ENCODE measurements around the gene TRIM17. TPM values are rescaled to one million over a fixed set of nuclear protein-coding genes. Genes with fewer than 3 reads are reported as not detected.

The TRIM17 gene
- polyA plus RNA-seq, 3 donors, result not detected

DNA sequence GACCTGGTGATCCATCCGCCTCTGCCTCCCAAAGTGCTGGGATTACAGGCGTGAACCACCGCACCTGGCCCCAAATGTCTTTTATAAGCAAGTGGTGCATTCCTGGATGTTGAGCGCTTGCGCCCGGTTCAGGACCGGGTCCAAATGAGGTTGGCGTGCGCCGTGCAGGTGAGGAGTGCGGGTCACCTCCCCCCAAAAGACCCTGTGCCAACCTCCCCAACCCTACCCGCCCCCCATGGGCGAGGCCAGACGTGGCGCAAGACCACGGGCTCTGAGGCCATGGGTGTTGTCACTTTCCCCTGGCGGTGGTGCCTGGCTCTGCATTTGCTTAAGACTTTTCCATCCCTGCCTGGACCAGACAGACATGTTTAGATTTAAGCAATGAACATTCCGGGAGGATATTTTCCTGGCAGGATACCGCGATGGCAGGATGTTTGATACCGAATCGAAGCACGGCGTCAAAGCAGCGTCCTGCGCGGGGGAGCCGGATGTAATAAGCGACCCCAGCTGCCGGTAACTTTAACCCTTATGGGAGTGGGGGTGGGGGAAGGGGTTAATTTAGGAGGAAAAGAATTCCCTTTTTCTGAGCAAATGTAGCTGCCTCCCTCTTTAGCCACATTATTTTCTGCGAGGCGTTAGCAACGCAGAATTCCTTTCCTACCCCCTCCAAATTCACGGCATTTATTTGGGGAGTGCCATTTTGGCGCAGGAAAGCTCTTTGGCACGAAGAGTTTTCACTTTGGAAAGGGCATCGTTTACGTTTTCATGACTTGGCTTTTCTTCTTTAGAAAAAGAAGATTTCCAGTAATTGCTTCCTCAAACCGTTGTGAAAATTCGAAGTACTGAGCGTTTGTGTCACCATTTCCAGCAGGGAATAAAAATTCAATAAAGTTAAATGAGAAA is 42.7 kb upstream of the TRIM17 start:
- Histone ChIP-seq H3K4me1 (ENCODE audit: control insufficient read depth in 1 of 2, insufficient read depth in 2 of 2, low read length in 2 of 2) (peaks cover 40 to 47% of the 10 kb centered on the region in 2 donors), H3K36me3 (replicated peaks in 1 of 2; ENCODE audit: control insufficient read depth in 1 of 2, insufficient read depth in 2 of 2, low read length in 2 of 2) (no peaks in the 10 kb centered on the region), H3K27ac (ENCODE audit: low read depth in 1 of 2, low read length in 2 of 2) (peak overlapping the region in 1 of 2 donors; percentile 56), H3K9ac (ENCODE audit: insufficient read depth, low read length, poor library complexity, severe bottlenecking) (peak overlapping the region; percentile 47), H3K9me3 (replicated peaks in 1 of 2; ENCODE audit: control insufficient read depth in 1 of 2, insufficient read depth in 1 of 2, low read length in 2 of 2) (peaks cover 3 to 13% of the 10 kb centered on the region in 2 donors), H3K27me3 (ENCODE audit: control insufficient read depth in 2 of 2, insufficient read depth in 2 of 2, low read length in 2 of 2) (peaks cover 31 to 62% of the 10 kb centered on the region in 2 donors), H3K79me2 (ENCODE audit: insufficient read depth, low read length) (peaks cover 4% of the 10 kb centered on the region), H4K20me1 (ENCODE audit: insufficient read depth, low read length) (no peaks in the 10 kb centered on the region), H2AFZ (ENCODE audit: insufficient read depth, low read depth, low read length, poor library complexity, severe bottlenecking) (peak overlapping the region; percentile 60), H3K4me3 (replicated peaks in 1 of 3; ENCODE audit: low read depth in 2 of 3, low read length in 3 of 3) (peak overlapping the region; percentile 34 to 78 (median 42)), H3K4me2 (replicated peaks; ENCODE audit: extremely low read depth, low read length, poor library complexity, severe bottlenecking) (peak overlapping the region; percentile 81)
- H3K36me3 Mint-ChIP-seq, result peaks cover 4 to 7% of the 10 kb centered on the region in 2 donors
- peaks cover 0 to 23% (median 12%) of the 10 kb centered on the region in 7 donors for H3K9me3 Mint-ChIP-seq
- peak overlapping the region; percentile 88 to 95 for H3K4me3 Mint-ChIP-seq
- 1% methylated on average over 21 of the region's 41 CpGs for WGBS (ENCODE audit: insufficient coverage)
- peaks cover 38% of the 10 kb centered on the region for H3K4me1 Mint-ChIP-seq
- DNase-seq, result peak; percentile 36 to 55 (median 46)
- TF ChIP-seq, protein P1, sequence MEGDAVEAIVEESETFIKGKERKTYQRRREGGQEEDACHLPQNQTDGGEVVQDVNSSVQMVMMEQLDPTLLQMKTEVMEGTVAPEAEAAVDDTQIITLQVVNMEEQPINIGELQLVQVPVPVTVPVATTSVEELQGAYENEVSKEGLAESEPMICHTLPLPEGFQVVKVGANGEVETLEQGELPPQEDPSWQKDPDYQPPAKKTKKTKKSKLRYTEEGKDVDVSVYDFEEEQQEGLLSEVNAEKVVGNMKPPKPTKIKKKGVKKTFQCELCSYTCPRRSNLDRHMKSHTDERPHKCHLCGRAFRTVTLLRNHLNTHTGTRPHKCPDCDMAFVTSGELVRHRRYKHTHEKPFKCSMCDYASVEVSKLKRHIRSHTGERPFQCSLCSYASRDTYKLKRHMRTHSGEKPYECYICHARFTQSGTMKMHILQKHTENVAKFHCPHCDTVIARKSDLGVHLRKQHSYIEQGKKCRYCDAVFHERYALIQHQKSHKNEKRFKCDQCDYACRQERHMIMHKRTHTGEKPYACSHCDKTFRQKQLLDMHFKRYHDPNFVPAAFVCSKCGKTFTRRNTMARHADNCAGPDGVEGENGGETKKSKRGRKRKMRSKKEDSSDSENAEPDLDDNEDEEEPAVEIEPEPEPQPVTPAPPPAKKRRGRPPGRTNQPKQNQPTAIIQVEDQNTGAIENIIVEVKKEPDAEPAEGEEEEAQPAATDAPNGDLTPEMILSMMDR (IDR thresholded peaks at IDR 0.05), result peak; percentile 83
- H3K27me3 Mint-ChIP-seq (ENCODE audit: low read depth in 3 of 3), result peaks cover 52 to 80% (median 75%) of the 10 kb centered on the region in 3 donors
- peak overlapping the region in 5 of 7 donors; percentile 22 to 93 (median 68) for H3K27ac Mint-ChIP-seq
- intact Hi-C loops (cut with micrococcal nuclease), result loop anchor here in 1 of 2 donors (5.0 kb wide), 1 partner anchor 347 kb away; no protein-coding TSS in a partner anchor

DNA sequence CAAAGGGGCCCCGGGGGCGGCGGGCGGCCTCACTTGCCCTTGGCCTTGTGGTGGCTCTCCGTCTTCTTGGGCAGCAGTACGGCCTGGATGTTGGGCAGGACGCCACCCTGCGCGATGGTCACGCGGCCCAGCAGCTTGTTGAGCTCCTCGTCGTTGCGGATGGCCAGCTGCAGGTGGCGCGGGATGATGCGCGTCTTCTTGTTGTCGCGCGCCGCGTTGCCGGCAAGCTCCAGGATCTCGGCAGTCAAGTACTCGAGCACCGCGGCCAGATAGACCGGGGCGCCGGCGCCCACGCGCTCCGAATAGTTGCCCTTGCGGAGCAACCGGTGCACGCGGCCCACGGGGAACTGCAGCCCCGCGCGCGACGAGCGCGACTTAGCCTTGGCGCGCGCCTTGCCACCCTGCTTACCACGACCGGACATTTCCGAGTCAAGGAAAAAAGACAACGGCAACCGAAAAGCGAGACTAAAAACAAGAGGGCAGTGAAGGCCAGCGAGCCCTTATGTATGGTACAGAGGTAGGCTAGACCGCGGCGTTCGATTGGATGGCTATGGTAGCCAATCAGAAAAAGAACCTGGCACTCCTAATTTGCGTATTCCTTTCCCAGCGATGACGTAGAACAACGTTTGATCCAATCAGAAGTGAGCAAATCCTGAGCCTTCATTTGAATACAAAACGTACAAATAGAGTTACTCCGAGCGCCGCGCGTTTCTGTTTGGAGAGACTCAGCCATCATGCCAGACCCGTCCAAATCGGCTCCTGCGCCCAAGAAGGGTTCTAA is 40.9 kb upstream of the TRIM17 start:
- DNase-seq, result peak; percentile 88 to 91 (median 90)
- TF ChIP-seq, protein P1 (IDR thresholded peaks at IDR 0.05), result peak; percentile 36
- Mint-ChIP-seq H3K36me3 (peaks cover 0 to 4% of the 10 kb centered on the region in 2 donors), H3K27me3 (ENCODE audit: low read depth in 3 of 3) (peaks cover 35 to 62% (median 61%) of the 10 kb centered on the region in 3 donors), H3K4me3 (peak overlapping the region; percentile 88 to 95), H3K4me1 (peaks cover 35% of the 10 kb centered on the region), H3K27ac (peak overlapping the region; percentile 86 to 96 (median 93)), H3K9me3 (peaks cover 0 to 14% (median 6%) of the 10 kb centered on the region in 7 donors)
- Histone ChIP-seq H3K27me3 (ENCODE audit: control insufficient read depth in 2 of 2, insufficient read depth in 2 of 2, low read length in 2 of 2) (peaks cover 18 to 45% of the 10 kb centered on the region in 2 donors), H3K4me3 (replicated peaks in 1 of 3; ENCODE audit: low read depth in 2 of 3, low read length in 3 of 3) (peak overlapping the region; percentile 34 to 78 (median 42)), H3K36me3 (replicated peaks in 1 of 2; ENCODE audit: control insufficient read depth in 1 of 2, insufficient read depth in 2 of 2, low read length in 2 of 2) (no peaks in the 10 kb centered on the region), H3K4me1 (ENCODE audit: control insufficient read depth in 1 of 2, insufficient read depth in 2 of 2, low read length in 2 of 2) (peaks cover 33 to 41% of the 10 kb centered on the region in 2 donors), H3K9ac (ENCODE audit: insufficient read depth, low read length, poor library complexity, severe bottlenecking) (peak overlapping the region; percentile 53), H4K20me1 (ENCODE audit: insufficient read depth, low read length) (no peaks in the 10 kb centered on the region), H3K4me2 (replicated peaks; ENCODE audit: extremely low read depth, low read length, poor library complexity, severe bottlenecking) (peak overlapping the region; percentile 81), H2AFZ (ENCODE audit: insufficient read depth, low read depth, low read length, poor library complexity, severe bottlenecking) (peak overlapping the region; percentile 74), H3K27ac (ENCODE audit: low read depth in 1 of 2, low read length in 2 of 2) (peak overlapping the region; percentile 56 to 62), H3K9me3 (replicated peaks in 1 of 2; ENCODE audit: control insufficient read depth in 1 of 2, insufficient read depth in 1 of 2, low read length in 2 of 2) (no peaks in the 10 kb centered on the region), H3K79me2 (ENCODE audit: insufficient read depth, low read length) (peaks cover 4% of the 10 kb centered on the region)
- intact Hi-C loops (cut with micrococcal nuclease), result loop anchor here in 1 of 2 donors (5.0 kb wide), 1 partner anchor 345 kb away; no protein-coding TSS in a partner anchor
- WGBS (ENCODE audit: insufficient coverage), result under 1% methylated on average over 73 of the region's 74 CpGs
